Subcutaneous abdominal adipose tissue (tissue), 5 donors: ENCODE measurements around the gene POMT2.

Experiments
- H3K27ac ChIP-seq: one replicate; pipeline ENCODE4 v1.7.0; 2013; ENCODE audit warnings: low read depth, mild to moderate bottlenecking, inconsistent platforms, low read length, moderate library complexity
- H3K27me3 ChIP-seq, 5 donors: one replicate each; pipeline ENCODE4 v1.7.0; 2013; ENCODE audit warnings: low read length in 5 of 5, inconsistent platforms in 1 of 5; ENCODE audit not compliant: control insufficient read depth in 5 of 5, insufficient read depth in 4 of 5
- H3K36me3 ChIP-seq, 5 donors: one replicate each; pipeline ENCODE4 v1.7.0; 2013; ENCODE audit warnings: low read length in 5 of 5; ENCODE audit not compliant: control insufficient read depth in 5 of 5, insufficient read depth in 5 of 5
- H3K4me1 ChIP-seq, 5 donors: one replicate each; pipeline ENCODE4 v1.7.0; 2013; ENCODE audit warnings: low read length in 5 of 5, mild to moderate bottlenecking in 3 of 5, moderate library complexity in 1 of 5; ENCODE audit not compliant: control insufficient read depth in 5 of 5, insufficient read depth in 5 of 5
- H3K4me3 ChIP-seq, 5 donors: one replicate each; pipeline ENCODE4 v1.7.0; 2013; ENCODE audit warnings: low read length in 5 of 5, low read depth in 1 of 5
- H3K9ac ChIP-seq, 5 donors: one replicate each; pipeline ENCODE4 v1.7.0; 2013; ENCODE audit warnings: low read length in 5 of 5, mild to moderate bottlenecking in 4 of 5, moderate library complexity in 3 of 5
- H3K9me3 ChIP-seq, 5 donors: one replicate each; pipeline ENCODE4 v1.7.0; 2013; ENCODE audit warnings: low read length in 5 of 5; ENCODE audit not compliant: control insufficient read depth in 5 of 5
- donor health status: healthy.
- donor health status: healthy.
- donor health status: healthy.
- donor health status: healthy.
- donor health status: healthy.

The POMT2 gene, protein sequence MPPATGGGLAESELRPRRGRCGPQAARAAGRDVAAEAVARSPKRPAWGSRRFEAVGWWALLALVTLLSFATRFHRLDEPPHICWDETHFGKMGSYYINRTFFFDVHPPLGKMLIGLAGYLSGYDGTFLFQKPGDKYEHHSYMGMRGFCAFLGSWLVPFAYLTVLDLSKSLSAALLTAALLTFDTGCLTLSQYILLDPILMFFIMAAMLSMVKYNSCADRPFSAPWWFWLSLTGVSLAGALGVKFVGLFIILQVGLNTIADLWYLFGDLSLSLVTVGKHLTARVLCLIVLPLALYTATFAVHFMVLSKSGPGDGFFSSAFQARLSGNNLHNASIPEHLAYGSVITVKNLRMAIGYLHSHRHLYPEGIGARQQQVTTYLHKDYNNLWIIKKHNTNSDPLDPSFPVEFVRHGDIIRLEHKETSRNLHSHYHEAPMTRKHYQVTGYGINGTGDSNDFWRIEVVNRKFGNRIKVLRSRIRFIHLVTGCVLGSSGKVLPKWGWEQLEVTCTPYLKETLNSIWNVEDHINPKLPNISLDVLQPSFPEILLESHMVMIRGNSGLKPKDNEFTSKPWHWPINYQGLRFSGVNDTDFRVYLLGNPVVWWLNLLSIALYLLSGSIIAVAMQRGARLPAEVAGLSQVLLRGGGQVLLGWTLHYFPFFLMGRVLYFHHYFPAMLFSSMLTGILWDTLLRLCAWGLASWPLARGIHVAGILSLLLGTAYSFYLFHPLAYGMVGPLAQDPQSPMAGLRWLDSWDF

DNA sequence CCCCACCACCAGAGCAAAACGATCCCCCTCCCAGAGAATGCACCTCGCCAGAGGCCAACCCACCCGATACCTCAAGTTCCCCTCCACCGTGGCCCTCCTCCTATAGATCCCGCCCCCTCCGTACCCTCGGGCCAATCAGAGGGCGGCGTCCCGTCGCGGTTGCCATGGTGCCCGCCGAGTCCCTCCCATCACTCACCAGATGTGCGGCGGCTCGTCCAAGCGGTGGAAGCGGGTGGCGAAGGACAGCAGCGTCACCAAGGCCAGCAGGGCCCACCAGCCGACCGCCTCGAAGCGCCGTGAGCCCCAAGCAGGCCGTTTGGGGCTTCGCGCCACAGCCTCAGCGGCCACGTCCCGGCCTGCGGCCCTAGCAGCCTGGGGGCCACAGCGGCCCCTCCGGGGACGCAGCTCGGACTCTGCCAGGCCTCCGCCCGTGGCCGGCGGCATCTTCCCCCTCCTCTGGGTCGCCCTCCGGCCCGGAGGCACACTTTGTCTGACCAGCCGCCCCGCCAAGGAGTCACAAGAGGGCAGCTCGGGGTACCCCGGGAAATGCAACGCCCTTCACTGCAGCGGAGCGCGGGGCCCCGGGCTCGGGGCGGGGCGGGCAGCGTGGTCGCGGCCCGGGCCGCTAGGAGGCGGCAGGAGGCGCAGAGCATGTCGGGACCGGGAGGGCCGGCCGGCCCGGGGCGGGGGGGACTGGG lies at the start of gene POMT2:
Gene POMT2 (minus strand): TSS at position 646 of the 698 bp plus-strand sequence. CDS start 202 bp downstream, at position 444.
- Histone ChIP-seq H3K27ac (peak within 1 kb of the TSS; percentile 89), H3K36me3 (no peaks in the 10 kb centered on the region), H3K4me1 (peaks cover 6 to 50% (median 24%) of the 10 kb centered on the region in 5 donors), H3K4me3 (peak within 1 kb of the TSS; percentile 80 to 96 (median 89)), H3K9ac (peak within 1 kb of the TSS in 4 of 5 donors; percentile 84 to 93 (median 89)), H3K9me3 (no peaks in the 10 kb centered on the region), H3K27me3 (no peaks in the 10 kb centered on the region)

DNA sequence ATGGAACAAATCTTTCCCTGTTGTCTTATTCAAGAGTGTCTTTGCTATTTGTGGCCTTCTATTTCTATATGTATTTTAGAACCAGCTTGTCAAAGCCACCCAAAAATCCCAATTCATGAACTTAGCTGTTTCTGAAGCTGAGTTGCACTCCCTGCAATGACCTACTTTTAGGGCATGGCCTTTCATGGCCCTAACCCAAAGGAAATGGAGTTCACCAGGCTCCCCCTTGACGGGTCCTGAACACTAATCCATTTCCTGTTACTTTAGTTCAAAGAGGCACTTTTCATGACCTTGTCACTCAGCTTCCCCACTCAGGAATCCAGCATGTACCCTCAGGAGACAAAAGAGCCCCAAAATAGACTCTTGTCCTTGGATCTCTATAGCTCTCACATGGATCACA lies 48.6 kb upstream of the POMT2 start:
- H3K4me3 ChIP-seq, result no peak overlapping the region
- no peak overlapping the region for H3K27ac ChIP-seq
- H3K4me1 ChIP-seq, result peaks cover 0 to 3% (median 0%) of the 10 kb centered on the region in 5 donors
- H3K27me3 ChIP-seq, result no peaks in the 10 kb centered on the region
- no peak overlapping the region for H3K9ac ChIP-seq
- peaks cover 0 to 3% (median 0%) of the 10 kb centered on the region in 5 donors for H3K36me3 ChIP-seq
- no peaks in the 10 kb centered on the region for H3K9me3 ChIP-seq

DNA sequence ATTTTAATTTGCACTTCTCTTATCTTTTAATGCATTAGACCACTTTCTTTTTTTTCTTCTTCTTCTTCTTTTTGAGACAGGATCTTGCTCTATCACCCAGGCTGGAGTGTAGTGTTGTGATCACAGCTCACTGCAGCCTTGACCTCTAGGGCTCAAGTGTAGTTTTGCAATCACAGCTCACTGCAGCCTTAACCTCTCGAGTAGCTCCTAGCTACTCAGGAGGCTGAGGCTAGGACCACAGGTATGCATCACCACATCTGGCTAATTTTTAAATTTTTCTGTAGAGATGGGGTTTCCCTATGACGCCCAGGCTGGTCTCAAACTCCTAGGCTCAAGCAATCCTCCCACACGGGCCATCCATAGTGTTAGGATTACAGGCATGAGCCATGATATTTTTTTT lies 43.5 kb upstream of the POMT2 start:
- Histone ChIP-seq H3K27ac (no peak overlapping the region), H3K4me1 (no peaks in the 10 kb centered on the region)

DNA sequence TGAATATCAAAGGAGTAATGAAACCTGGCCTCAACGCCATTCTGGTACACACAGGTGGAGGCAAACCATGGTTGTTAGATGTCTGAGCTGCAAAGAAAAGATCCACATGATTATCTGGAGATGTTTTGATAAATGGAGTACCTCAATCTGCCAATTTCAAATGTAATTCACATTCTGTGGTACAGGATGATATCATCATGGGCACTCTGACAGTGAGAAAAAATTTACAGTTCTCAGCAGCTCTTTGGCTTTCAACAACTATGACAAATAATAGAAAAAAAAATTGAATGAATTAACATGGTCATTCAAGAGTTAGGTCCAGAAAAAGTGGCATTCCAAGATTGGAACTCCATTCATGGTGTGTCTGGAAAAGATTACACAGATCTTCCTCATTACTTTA lies 38.9 kb upstream of the POMT2 start:
- no peak overlapping the region for H3K9ac ChIP-seq
- no peaks in the 10 kb centered on the region for H3K36me3 ChIP-seq
- H3K27ac ChIP-seq, result no peak overlapping the region
- H3K9me3 ChIP-seq, result no peaks in the 10 kb centered on the region
- H3K4me1 ChIP-seq, result no peaks in the 10 kb centered on the region
- no peak overlapping the region for H3K4me3 ChIP-seq
- H3K27me3 ChIP-seq, result no peaks in the 10 kb centered on the region

More for the DNA sequence above, 43.5 kb upstream of the POMT2 start:
- H3K9me3 ChIP-seq, result no peaks in the 10 kb centered on the region
- no peak overlapping the region for H3K9ac ChIP-seq
- H3K27me3 ChIP-seq, result no peaks in the 10 kb centered on the region
- peaks cover 0 to 3% (median 0%) of the 10 kb centered on the region in 5 donors for H3K36me3 ChIP-seq
- no peak overlapping the region for H3K4me3 ChIP-seq

DNA sequence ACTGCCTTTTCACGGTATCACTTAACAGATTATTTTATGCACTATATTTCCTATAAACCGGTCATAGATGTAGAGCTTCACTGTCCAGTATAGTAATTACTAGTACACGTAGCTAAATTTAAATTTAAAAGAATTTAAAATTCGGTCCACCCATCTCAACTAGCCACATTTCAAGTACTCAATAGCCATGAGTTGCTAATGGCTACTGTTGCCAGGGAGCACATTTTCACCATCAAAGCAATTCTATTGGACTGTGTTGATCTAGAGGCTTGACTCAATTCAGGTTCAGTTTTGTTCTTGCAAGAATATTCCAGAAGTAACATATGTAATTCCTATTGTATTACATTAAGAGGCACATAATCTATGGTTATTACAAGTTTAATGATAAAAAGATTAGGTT lies 36.2 kb upstream of the POMT2 start:
- Histone ChIP-seq H3K27me3 (no peaks in the 10 kb centered on the region), H3K27ac (no peak overlapping the region), H3K9ac (no peak overlapping the region), H3K4me1 (no peaks in the 10 kb centered on the region), H3K4me3 (no peak overlapping the region), H3K36me3 (no peaks in the 10 kb centered on the region), H3K9me3 (no peaks in the 10 kb centered on the region)

DNA sequence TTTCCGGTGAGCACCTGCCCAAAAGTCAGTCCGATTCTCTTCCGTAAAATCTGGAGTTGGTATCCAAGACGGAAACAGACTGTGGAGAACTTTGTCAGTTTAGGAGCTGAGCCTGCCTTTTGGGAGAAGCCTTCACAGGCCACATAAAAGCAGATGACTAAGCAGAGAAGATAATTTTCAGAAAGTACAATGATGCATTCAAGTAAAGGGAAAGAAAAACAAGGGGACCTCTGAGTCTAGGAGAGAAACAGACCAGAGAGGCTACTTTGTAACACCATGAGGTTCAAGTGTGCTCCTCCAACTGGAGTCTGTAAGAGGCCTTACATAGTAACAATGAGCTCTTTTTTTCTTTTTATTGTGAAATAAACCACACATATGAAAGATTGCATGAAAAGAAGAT lies 35.1 kb upstream of the POMT2 start:
- H3K36me3 ChIP-seq, result no peaks in the 10 kb centered on the region
- no peaks in the 10 kb centered on the region for H3K4me1 ChIP-seq
- no peak overlapping the region for H3K4me3 ChIP-seq
- no peak overlapping the region for H3K27ac ChIP-seq
- H3K27me3 ChIP-seq, result no peaks in the 10 kb centered on the region
- no peak overlapping the region for H3K9ac ChIP-seq
- no peaks in the 10 kb centered on the region for H3K9me3 ChIP-seq

DNA sequence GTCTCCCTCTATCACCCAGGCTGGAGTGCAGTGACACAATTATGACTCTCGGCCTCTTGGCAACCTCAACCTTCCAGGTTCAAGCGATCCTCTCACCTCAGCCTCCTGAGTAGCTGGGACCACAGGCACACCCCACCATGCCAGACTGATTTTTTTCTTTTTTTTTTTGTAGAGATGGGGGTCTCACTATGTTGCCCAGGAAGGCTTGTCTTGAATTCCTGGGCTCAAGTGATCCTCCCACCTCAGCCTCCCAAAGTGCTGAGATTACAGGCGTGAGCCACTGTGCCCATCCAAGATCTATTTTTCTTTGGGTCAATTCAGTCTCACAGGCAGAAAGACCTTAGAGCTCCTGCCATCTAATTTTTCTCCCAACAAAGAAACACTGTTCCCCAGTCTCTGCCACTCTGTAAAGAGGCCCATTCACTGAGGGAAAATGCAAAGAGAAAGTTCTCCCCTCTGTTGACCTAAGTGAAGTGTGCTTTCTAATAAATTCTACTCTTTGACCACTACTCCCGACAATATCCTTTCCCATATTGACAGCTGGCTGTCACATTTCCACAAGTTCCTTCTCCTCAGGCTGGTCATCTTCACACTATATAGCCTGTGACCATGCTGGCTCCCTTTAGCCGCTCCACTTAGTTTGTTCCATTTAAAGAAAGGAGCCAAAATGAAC lies 32.9 kb upstream of the POMT2 start:
- no peak overlapping the region for H3K9ac ChIP-seq
- H3K4me3 ChIP-seq, result no peak overlapping the region
- H3K36me3 ChIP-seq, result peaks cover 0 to 8% (median 6%) of the 10 kb centered on the region in 5 donors
- no peaks in the 10 kb centered on the region for H3K27me3 ChIP-seq
- H3K4me1 ChIP-seq, result no peaks in the 10 kb centered on the region
- H3K9me3 ChIP-seq, result no peaks in the 10 kb centered on the region
- H3K27ac ChIP-seq, result no peak overlapping the region

DNA sequence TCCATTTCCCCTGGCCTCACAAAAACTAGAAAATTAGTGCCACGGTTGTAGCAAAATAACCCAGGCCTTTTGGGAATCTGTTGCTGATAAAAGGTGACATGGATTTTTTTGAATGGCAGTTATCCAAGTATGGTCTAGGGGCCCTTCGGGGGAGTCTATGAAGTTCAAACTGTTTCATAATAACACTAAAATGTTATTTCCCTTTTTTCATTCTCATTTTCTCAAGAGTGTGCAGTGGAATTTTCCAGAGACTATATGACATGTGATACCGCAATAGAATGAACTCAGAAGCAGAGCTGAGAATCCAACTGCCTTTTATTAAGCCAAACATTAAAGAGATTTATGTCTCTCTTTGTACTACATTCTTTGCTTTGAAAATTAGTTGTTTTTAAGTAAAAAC lies 27.1 kb upstream of the POMT2 start:
- Histone ChIP-seq H3K9me3 (no peaks in the 10 kb centered on the region), H3K9ac (no peak overlapping the region), H3K36me3 (peaks cover 0 to 14% (median 14%) of the 10 kb centered on the region in 5 donors), H3K4me1 (peaks cover 0 to 6% (median 0%) of the 10 kb centered on the region in 5 donors), H3K27me3 (no peaks in the 10 kb centered on the region), H3K27ac (peak overlapping the region; percentile 23), H3K4me3 (no peak overlapping the region)

DNA sequence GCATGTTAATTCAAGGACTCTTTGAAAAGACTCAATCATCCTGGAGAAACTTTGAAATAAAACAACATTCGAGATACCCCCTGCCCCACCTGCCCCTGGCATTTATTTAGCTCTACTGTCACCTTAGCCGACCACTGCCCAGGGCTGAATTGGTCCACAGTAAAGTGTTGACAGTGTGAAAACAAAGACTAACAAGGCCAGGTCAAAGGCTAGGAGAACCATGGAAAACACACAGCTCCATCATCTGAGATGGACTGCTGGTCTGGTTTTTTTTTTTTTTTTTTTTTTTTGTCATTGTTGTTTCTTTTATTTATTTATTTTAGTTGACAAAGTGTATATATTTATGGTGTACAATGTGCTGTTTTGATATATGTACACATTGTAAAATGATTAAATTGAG lies 25.8 kb upstream of the POMT2 start:
- H3K4me1 ChIP-seq, result peaks cover 0 to 6% (median 0%) of the 10 kb centered on the region in 5 donors
- no peaks in the 10 kb centered on the region for H3K27me3 ChIP-seq
- no peak overlapping the region for H3K27ac ChIP-seq
- peaks cover 4 to 27% (median 26%) of the 10 kb centered on the region in 5 donors for H3K36me3 ChIP-seq
- H3K9me3 ChIP-seq, result no peaks in the 10 kb centered on the region
- H3K9ac ChIP-seq, result no peak overlapping the region
- H3K4me3 ChIP-seq, result no peak overlapping the region
